ENCODE measurements around the gene RAB27B.
"Not testable (repeated sequence)": the region's sequence is repeated elsewhere in the genome, so short reads cannot be mapped to it uniquely, and the experiment has no call there.

Gene RAB27B

DNA sequence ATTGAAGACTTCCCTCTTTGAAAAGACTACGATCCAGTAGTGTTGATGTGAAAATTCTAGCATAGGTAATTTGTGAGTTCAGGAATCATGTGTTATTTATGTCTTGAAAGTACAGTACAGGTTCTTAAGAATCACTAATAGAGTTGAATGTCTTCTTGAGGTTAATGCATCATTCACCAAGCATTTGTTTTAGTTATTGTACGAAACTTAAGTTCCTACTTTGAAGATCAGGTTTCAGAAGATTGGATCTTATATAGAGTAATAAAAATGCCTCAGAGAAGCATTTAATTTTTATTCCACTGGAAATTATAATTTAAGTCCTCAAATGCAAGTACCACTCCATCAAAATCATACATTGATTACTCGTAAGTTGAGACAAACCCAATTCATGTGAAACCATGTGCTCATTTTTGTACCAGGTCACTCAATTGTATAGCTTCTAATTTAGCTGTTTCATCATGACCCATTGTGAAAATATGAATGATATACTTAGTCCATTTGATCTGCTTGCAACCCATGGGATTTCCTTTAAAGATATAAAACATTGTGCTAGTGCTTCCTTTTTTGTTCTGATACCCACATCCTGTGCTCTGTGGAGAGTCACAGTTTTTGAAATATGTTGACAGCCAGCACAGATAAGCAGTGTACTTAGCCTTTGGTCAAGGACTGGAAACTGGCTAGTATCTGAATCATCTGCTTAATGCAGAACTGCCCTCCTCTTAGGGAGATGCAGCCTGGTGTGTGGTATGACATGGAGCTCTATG, 22.5 kb upstream of the RAB27B start:
- H3K4me3 ChIP-seq (ENCODE audit: low read length), result no peak overlapping the region
- no peak for TF ChIP-seq ZNF274 (IDR thresholded peaks at IDR 0.05; ENCODE audit: low read depth, low read length)

DNA sequence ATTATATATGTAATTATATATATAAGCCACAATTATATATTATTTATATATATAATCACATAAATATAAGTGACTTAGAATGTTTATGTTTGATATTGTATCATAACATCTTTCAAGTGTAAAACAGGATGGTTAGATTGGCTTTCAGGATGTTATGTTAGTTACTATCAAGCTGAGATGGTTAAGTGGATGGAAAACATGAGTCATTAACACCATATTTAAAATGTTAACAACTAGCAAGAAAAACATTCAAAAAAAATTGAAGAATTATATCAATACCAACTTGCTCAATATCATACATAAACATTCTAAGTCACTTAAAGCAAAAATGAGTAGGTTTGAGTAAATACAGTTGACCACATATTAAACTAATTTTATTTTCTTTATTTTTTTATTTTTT, 21.8 kb upstream of the RAB27B start:
- H3K4me3 ChIP-seq (ENCODE audit: low read length), result no peak overlapping the region
- TF ChIP-seq ZNF274 (IDR thresholded peaks at IDR 0.05; ENCODE audit: low read depth, low read length), result no peak

GRCh38 chr18:54807303-54807702, 21.0 kb upstream of the RAB27B start:
- TF ChIP-seq ZNF274 (IDR thresholded peaks at IDR 0.05; ENCODE audit: low read depth, low read length), result no peak

GRCh38 chr18:54810662-54811061, 17.6 kb upstream of the RAB27B start:
- not testable (repeated sequence) for H3K4me3 ChIP-seq (ENCODE audit: low read length)

More at GRCh38 chr18:54807303-54807702, 21.0 kb upstream of the RAB27B start:
- no peak overlapping the region for H3K4me3 ChIP-seq (ENCODE audit: low read length)

DNA sequence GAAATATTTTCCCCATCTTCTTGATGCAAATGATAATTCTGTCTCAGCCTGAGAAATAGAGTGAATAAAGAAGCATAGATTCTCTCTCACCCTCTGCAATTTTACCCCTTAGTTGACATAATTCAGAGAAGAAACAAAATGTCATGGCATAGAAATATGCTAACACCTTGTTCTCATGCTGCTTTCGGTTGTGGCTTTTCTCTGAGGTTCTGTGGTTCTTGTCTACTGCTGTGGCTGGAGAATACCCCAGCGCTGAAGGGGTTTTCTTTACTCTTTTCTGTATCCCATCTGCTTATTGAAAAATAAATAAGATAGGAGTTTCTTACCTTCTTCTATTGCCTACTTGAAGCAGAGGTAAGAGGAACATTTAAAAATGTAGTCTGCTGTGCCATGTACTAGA, 15.4 kb upstream of the RAB27B start:
- no peak for TF ChIP-seq ZNF274 (IDR thresholded peaks at IDR 0.05; ENCODE audit: low read depth, low read length)
- H3K4me3 ChIP-seq (ENCODE audit: low read length), result no peak overlapping the region

GRCh38 chr18:54813305-54813704, 15.0 kb upstream of the RAB27B start:
- no peak for TF ChIP-seq ZNF274 (IDR thresholded peaks at IDR 0.05; ENCODE audit: low read depth, low read length)
- no peak overlapping the region for H3K4me3 ChIP-seq (ENCODE audit: low read length)

DNA sequence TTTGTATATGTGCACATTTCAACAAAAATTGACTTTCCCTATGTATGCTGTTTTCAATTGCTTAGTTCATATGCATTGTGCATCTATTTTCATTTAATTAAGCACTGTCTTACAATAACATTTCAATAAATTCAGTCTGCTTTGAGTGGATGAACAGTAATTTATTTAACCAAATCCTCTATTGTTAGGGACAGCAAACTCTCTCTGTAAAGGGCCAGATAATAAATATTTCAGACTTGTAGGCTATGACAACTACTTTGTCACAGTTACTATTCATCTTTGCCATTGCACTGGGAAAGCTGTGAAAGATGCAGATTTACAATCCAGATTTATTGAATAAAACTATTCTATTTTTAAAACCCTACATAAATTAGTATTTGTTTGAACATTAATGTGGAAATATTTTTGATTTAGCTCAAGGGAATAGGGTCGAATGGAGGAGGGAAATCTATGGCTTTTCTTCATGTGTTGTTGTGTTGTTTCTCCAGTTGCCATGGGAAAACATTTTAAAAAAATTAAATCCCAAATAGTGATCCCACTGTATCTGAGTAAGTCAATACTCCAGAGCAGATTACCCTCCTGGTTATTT, 14.2 kb upstream of the RAB27B start:
- H3K4me3 ChIP-seq (ENCODE audit: low read length), result no peak overlapping the region
- no peak for TF ChIP-seq ZNF274 (IDR thresholded peaks at IDR 0.05; ENCODE audit: low read depth, low read length)

DNA sequence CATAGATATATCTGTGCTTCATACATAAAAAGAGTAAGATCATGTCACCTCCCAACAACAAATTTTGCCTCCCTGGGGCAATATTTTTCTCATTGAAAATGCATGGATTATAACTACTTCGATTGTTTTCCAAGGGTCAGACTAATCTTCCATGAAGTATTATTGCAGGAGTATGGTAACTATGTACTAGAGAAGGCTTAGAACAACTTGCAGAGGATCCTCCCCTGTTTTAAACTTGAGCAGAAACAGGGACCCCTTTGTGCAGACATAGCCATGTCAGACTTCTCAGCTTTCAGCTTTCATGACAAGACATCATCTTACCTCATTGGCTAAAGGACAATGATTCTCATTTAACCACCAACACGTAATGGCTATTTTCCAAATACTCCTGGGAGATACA, 13.2 kb upstream of the RAB27B start:
- TF ChIP-seq ZNF274 (IDR thresholded peaks at IDR 0.05; ENCODE audit: low read depth, low read length), result no peak

GRCh38 chr18:54820785-54821275, 7.4 kb upstream of the RAB27B start:
- H3K4me3 ChIP-seq (ENCODE audit: low read length), result not testable (repeated sequence)

More for the DNA sequence above, 13.2 kb upstream of the RAB27B start:
- no peak overlapping the region for H3K4me3 ChIP-seq (ENCODE audit: low read length)

DNA sequence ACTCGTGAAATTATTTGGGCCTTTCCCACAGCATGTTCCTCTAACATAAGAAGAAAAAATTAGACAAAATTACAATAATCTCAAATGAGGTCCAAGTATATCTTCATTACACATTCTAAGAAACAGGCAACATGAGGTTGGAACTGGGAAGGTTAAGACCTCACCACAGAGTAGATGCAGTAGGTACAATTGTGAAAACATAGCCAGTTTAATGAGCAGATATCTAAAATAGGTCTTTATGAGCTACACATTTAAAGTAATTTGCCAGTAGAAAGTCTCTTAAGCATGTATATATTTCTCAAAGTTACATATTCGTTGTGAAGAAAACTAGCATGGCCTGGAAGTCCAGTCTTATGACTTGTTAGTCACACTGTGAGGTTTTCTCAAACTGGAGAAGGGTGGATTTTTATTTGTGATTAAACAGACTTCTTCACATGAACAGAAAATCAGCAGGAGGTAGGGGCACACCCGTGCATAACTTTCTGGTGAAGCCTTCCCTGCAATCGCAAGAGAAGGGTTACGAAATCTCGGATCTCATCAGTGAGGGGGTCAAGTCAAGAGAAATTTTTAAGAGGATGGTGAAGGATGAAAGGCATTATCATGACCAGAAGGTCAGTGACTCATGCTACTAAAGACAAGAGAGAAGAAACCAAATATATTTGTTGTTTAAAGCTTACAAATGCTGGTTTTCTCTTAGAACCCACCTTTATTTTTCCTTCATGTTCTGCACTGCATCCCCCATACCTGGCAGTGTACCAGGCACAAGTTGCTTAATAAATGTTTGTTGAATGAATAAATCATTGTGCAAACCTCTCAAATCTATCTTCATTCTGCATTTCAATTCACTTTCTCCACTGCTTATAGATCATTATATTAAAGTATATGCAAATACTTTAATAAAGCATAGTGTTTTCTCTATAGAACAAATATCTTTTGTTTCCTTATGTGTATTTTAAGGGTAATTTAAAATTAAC, 5.1 kb upstream of the RAB27B start:
- no peak for TF ChIP-seq ZNF274 (IDR thresholded peaks at IDR 0.05; ENCODE audit: low read depth, low read length)
- H3K4me3 ChIP-seq (ENCODE audit: low read length), result no peak overlapping the region

DNA sequence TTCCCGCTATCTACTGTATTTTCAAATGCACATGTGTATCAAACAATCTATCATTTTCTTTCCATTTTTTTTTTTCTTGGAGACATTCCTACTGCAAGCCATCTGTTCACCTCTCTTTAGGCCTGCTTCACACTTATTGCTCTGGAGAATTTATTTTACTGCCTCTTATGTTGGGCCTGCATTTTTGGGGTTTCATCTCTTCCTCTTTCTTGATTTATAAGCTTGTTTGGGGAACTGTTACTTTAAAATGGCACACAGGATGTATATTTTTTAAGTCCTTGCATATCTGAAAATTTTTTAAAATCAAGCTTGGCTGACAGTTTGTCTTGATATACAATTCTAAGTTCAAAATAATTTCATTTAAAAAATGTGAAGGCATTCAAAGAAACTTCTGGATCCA, 3.5 kb upstream of the RAB27B start:
- no peak for TF ChIP-seq ZNF274 (IDR thresholded peaks at IDR 0.05; ENCODE audit: low read depth, low read length)
- H3K4me3 ChIP-seq (ENCODE audit: low read length), result no peak overlapping the region

DNA sequence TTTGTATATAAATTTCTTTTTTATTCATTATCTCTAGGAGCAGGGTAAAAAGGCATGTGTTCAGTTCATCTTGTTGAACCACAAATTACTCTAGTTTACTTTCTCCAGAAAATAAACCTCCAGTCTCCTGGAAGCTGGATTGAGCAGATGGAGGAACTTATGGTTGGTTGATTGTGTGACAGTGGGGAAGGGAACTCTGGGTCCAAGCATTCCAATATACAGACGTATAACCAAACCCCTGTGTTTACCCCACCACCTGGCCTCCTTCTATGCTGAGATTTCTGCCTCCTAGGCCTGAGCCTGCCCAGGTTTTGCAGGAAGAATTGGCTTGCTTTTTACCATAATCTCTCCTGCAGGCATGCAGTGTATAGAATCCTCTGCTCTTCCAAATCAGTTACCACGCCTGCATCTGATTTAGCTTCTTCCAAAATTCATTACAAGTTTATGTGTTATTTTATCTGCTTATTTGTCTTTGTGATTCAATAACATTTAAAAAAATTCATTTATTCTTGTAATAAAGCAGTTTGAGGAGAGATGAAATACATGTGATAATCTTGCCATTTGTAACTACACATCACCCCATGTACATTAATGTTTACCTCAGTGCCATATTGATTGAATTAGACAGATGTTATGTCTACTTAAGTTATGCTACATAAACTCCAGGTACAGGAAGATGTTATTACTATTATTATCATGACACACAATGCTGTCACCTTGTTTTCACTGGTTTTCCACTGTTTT, 2.5 kb upstream of the RAB27B start:
- H3K4me3 ChIP-seq (ENCODE audit: low read length), result no peak overlapping the region
- no peak for TF ChIP-seq ZNF274 (IDR thresholded peaks at IDR 0.05; ENCODE audit: low read depth, low read length)

DNA sequence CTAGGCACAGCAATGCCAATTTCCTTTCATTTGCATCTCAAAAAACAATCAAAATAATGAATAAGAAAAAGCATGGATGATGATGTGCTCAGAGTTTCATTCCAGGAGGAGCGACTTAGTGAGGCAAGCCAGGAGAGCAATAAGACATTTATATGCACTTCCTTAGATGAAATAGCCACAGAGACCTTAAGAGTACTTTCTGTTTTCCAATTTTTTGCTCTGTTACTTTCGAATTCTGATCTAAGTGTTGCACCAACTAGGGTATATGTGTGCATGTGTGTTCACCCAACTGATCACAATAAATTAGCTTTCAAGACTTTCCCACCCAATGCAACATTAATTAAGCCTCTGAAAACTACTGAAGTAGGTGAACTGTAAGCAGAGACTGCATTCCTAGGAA, 709 bp downstream of the RAB27B start:
- H3K4me3 ChIP-seq (ENCODE audit: low read length), result no peak overlapping the region
- no peak for TF ChIP-seq ZNF274 (IDR thresholded peaks at IDR 0.05; ENCODE audit: low read depth, low read length)

DNA sequence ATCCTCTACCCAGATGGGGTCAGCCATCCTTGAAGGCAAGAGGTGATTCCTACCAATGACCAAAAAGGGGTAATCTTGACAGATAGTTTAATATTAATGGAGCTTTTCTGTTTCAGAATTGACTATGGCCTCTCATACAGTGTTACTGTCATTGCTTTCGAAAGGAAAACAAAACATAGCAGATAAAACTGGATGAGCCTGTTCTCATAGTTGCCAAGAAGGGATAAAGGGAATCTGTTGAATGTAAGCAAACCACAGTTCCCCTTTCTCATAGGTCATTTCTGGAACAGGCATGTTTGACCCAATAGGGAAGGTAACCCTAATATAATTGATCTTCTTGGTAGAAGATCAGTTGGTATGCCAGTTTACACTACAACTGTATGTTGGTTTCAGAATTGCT, 1.6 kb downstream of the RAB27B start:
- TF ChIP-seq ZNF274 (IDR thresholded peaks at IDR 0.05; ENCODE audit: low read depth, low read length), result no peak
- no peak overlapping the region for H3K4me3 ChIP-seq (ENCODE audit: low read length)
